Endothelial cell of umbilical vein (primary cell): Measurements from ENCODE around the gene FAM81A. TPM values are rescaled to one million over a fixed set of nuclear protein-coding genes. Genes with fewer than 3 reads are reported as not detected.
"Not testable (repeated sequence)": the region's sequence is repeated elsewhere in the genome, so short reads cannot be mapped to it uniquely, and the experiment has no call there.

Experiments used
- BruUV-seq: library from RNA; stranded (reverse); fragments of 400-500 nt; replicated peaks from 2 replicates; lab custom pipeline; 2021; lab: Mats Ljungman, UMichigan
- CTCF ChIA-PET: fragments of 300-600, 350-600 bp; sonication (Branson Sonifier 250); formaldehyde crosslinking; loops from one replicate; lab custom pipeline; 2021; ENCODE audit warnings: antibody characterized with exemption, inconsistent platforms; lab: Charles Lee
- POLR2A ChIA-PET: fragments of 300-600, 350-600 bp; sonication (Branson Sonifier 250); formaldehyde crosslinking; loops from one replicate; lab custom pipeline; 2021; ENCODE audit warnings: antibody characterized with exemption, inconsistent platforms; lab: Charles Lee
- DNase-seq: peaks from one replicate; pipeline ENCODE4 v3.0.0-alpha.2; 2011; ENCODE audit warnings: low read depth, low spot score
- FAIRE-seq: peaks from 2 replicates; lab custom pipeline; 2011; peaks lifted over from hg19 to GRCh38; lab: Jason Lieb, UNC
- H2AFZ ChIP-seq: 2 replicates; pipeline ENCODE4 v1.6.0; 2012; ENCODE audit warnings: low read depth, low read length, control low read depth, inconsistent platforms
- H3K27ac ChIP-seq: 2 replicates; pipeline ENCODE4 v1.5.1; 2011; ENCODE audit warnings: low read depth, mild to moderate bottlenecking, control low read depth, low read length, moderate library complexity; ENCODE audit not compliant: insufficient read depth
- H3K27me3 ChIP-seq, 2 experiments: 2 replicates each; pipeline versions ENCODE4 v1.6.0 to v1.6.1; 2011; ENCODE audit warnings: low read length in 2 of 2, mixed read lengths in 1 of 2; ENCODE audit not compliant: control insufficient read depth in 2 of 2, insufficient read depth in 2 of 2
- H3K36me3 ChIP-seq, 2 experiments: 2 replicates in 1 of 2; 3 replicates in 1 of 2; pipeline ENCODE4 v1.5.1; 2011; ENCODE audit warnings: low read length in 2 of 2, mild to moderate bottlenecking in 1 of 2, moderate library complexity in 1 of 2; ENCODE audit not compliant: control insufficient read depth in 2 of 2, insufficient read depth in 2 of 2; ENCODE audit errors: extremely low read depth in 1 of 2
- H3K4me1 ChIP-seq: 3 replicates; pipeline ENCODE4 v1.5.1; 2011; ENCODE audit warnings: mild to moderate bottlenecking, low read length; ENCODE audit not compliant: control insufficient read depth, insufficient read depth; ENCODE audit errors: extremely low read depth
- H3K4me2 ChIP-seq: 2 replicates; pipeline ENCODE4 v1.6.1; 2011; ENCODE audit warnings: low read length, control low read depth, mixed read lengths; ENCODE audit not compliant: insufficient read depth
- H3K4me3 ChIP-seq, 3 experiments: fragments of 200-600 bp in 1 of 3; sonication (generic), shearing (Covaris generic) in 1 of 3; replicated peaks in 1 of 3; 2 replicates each; pipeline ENCODE4 v1.5.1; 2011 to 2016; ENCODE audit warnings: control low read depth in 3 of 3, low read length in 3 of 3, mild to moderate bottlenecking in 2 of 3, inconsistent platforms in 1 of 3, low read depth in 1 of 3, moderate library complexity in 1 of 3; ENCODE audit not compliant: insufficient read depth in 1 of 3
- H3K79me2 ChIP-seq: 2 replicates; pipeline ENCODE4 v1.6.0; 2012; ENCODE audit warnings: low read length, inconsistent platforms; ENCODE audit not compliant: control insufficient read depth, insufficient read depth
- H3K9ac ChIP-seq: replicated peaks from 2 replicates; pipeline ENCODE3; 2011; ENCODE audit warnings: low read length, control low read depth; ENCODE audit not compliant: insufficient read depth; ENCODE audit errors: extremely low read depth
- H3K9me1 ChIP-seq: replicated peaks from 3 replicates; pipeline ENCODE4 v1.6.0; 2011; ENCODE audit warnings: mild to moderate bottlenecking, low read length; ENCODE audit not compliant: control insufficient read depth, insufficient read depth; ENCODE audit errors: extremely low read depth
- H3K9me3 ChIP-seq: replicated peaks from 2 replicates; pipeline ENCODE4 v1.5.1; 2012; ENCODE audit warnings: low read length, inconsistent platforms; ENCODE audit not compliant: control insufficient read depth, insufficient read depth
- H4K20me1 ChIP-seq: replicated peaks from 2 replicates; pipeline ENCODE3; 2011; ENCODE audit warnings: mild to moderate bottlenecking, low read length; ENCODE audit not compliant: control insufficient read depth, insufficient read depth; ENCODE audit errors: extremely low read depth
- EZH2 ChIP-seq: IDR thresholded peaks from 2 replicates; pipeline ENCODE4 v1.6.1; 2012; ENCODE audit warnings: borderline replicate concordance, low read depth, mild to moderate bottlenecking, moderate library complexity, low read length, inconsistent platforms; ENCODE audit not compliant: severe bottlenecking
- FOS ChIP-seq: IDR thresholded peaks from 2 replicates; pipeline ENCODE4 v1.6.1; 2011; ENCODE audit warnings: mild to moderate bottlenecking, low read length, moderate library complexity, borderline replicate concordance; ENCODE audit not compliant: insufficient read depth
- GATA2 ChIP-seq: IDR thresholded peaks from 2 replicates; pipeline ENCODE4 v1.7.0; 2011; ENCODE audit warnings: low read depth, mild to moderate bottlenecking, moderate library complexity, mixed read lengths, low read length; ENCODE audit not compliant: insufficient read length, insufficient read depth
- JUN ChIP-seq: IDR thresholded peaks from 2 replicates; pipeline ENCODE4 v1.6.1; 2011; ENCODE audit warnings: borderline replicate concordance, low read depth; ENCODE audit not compliant: insufficient read length, insufficient read depth
- MAX ChIP-seq: IDR thresholded peaks from 2 replicates; pipeline ENCODE4 v1.6.1; 2011; ENCODE audit not compliant: insufficient read depth, insufficient read length
- MYC ChIP-seq: IDR thresholded peaks from one replicate; pipeline ENCODE4 v1.6.1; 2011; ENCODE audit warnings: mild to moderate bottlenecking, low read depth, low read length
- POLR2A ChIP-seq: IDR thresholded peaks from 2 replicates; pipeline ENCODE4 v1.6.1; 2012; ENCODE audit warnings: low read depth, mild to moderate bottlenecking, control low read depth, low read length
- POLR2AphosphoS5 ChIP-seq: IDR thresholded peaks from 2 replicates; pipeline ENCODE4 v1.6.1; 2012; ENCODE audit warnings: low read depth, mild to moderate bottlenecking, control low read depth, low read length, moderate library complexity; ENCODE audit not compliant: insufficient read depth
- dilution Hi-C: fragments of 300-500 bp; cut with MboI; formaldehyde crosslinking; loops from one replicate; pipeline ENCODE4 v1.15.0; 2019; ENCODE audit warnings: low sequenced_read_pairs; ENCODE audit not compliant: extremely low pct_ligation_motif_present
- intact Hi-C: fragments of 100-400 bp; cut with micrococcal nuclease; formaldehyde crosslinking; loops from one replicate; pipeline ENCODE4 v1.10.0; 2022
- polyA plus RNA-seq, 4 experiments: library from polyadenylated mRNA; depleted of rRNA in 3 of 4; stranded (reverse) in 3 of 4; unstranded in 1 of 4; fragments of >200 nt; gene quantifications; 2 replicates each; pipeline versions ENCODE4 v1.2.1 to v1.2.3, GENCODE V29; 2011 to 2012; ENCODE audit warnings: missing spikeins in 1 of 4
- total RNA-seq: library from RNA; stranded (reverse); gene quantifications from 2 replicates; pipeline ENCODE4 v1.2.3, GENCODE V29; 2021
- TF ChIP-seq, protein P1 (sequence below), 2 donors: IDR thresholded peaks; 1 replicate in 1 of 2; 2 replicates in 1 of 2; pipeline ENCODE4 v1.5.1; 2011; ENCODE audit warnings: low read length in 2 of 2, mild to moderate bottlenecking in 2 of 2, moderate library complexity in 2 of 2, control low read depth in 1 of 2, inconsistent platforms in 1 of 2, low read depth in 1 of 2; ENCODE audit not compliant: insufficient read depth in 1 of 2; ENCODE audit errors: extremely low read depth in 1 of 2

FAM81A gene
- total and polyA plus RNA-seq, 2 donors (not counting 3 experiments of a cell fraction or from before 2014, with no cell fraction given), result 0.28 to 1.2 TPM

- FAIRE-seq, result no peak
- POLR2A ChIA-PET, result no interaction called here
These were observed 37.7 kb upstream of the FAM81A start for GRCh38 chr15:59400103-59400813.

DNA sequence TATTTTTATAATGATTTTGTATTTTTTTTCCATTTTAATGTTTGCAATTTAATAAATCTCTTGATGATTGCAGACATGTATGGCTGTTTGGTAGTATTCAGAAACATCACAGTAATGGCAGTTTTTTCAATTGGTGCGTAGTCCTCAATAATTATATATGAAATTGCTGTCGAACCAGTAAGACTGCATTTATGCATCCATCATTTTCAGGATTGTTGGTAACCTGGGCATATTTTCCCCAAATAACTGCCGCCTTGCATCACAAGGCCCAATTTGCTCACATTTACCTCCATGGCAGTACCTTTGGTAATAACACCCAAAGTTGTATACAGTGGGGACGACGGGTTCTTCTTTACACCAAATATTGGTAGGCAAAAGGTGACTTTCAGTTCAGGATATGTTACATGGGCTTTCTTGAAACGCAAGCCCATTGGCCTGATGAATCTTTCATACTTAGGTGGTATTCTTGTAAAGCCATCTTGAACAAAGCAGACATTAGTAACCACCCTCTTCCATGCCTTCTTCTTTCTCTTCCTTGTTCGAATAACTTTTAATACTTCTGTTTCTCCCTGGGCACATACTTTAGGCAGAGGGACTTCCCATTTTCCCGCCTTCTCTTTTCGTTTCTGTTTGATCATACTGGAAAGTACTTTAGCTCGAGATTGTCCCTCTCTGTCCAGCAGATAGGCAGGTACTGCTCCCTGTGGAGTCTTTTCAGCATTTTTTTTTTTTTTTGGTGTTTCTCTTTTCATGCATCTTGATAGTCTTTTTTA, 36.7 kb upstream of the FAM81A start:
- H3K9ac ChIP-seq, H2AFZ ChIP-seq, H3K4me2 ChIP-seq, H3K4me1 ChIP-seq, H3K9me3 ChIP-seq, H3K4me3 ChIP-seq, intact Hi-C loops, BruUV-seq, DNase-seq, H3K9me1 ChIP-seq, H3K36me3 ChIP-seq, POLR2A ChIA-PET, FAIRE-seq, dilution Hi-C loops, H4K20me1 ChIP-seq, H3K27ac ChIP-seq, CTCF ChIA-PET, H3K79me2 ChIP-seq: not testable (repeated sequence)
- peaks cover 8 to 11% of the 10 kb centered on the region in 2 experiments for H3K27me3 ChIP-seq

More at GRCh38 chr15:59400103-59400813, 37.7 kb upstream of the FAM81A start:
- Histone ChIP-seq H3K27me3 (peaks cover 11 to 12% of the 10 kb centered on the region in 2 experiments), H3K4me1 (no peaks in the 10 kb centered on the region), H3K4me2 (no peak overlapping the region), H3K79me2 (no peaks in the 10 kb centered on the region), H3K9me3 (no peaks in the 10 kb centered on the region), H3K27ac (no peak overlapping the region), H4K20me1 (no peaks in the 10 kb centered on the region), H3K4me3 (no peak overlapping the region), H2AFZ (no peak overlapping the region), H3K9me1 (no peaks in the 10 kb centered on the region), H3K9ac (no peak overlapping the region), H3K36me3 (no peaks in the 10 kb centered on the region)
- intact Hi-C loops, result no loop called here
- BruUV-seq, result no TSS peak
- no peak for DNase-seq
- dilution Hi-C loops, result no loop called here
- CTCF ChIA-PET, result no interaction called here
- TF ChIP-seq MYC, result no peak
- no peak for TF ChIP-seq POLR2A
- TF ChIP-seq, protein P1, sequence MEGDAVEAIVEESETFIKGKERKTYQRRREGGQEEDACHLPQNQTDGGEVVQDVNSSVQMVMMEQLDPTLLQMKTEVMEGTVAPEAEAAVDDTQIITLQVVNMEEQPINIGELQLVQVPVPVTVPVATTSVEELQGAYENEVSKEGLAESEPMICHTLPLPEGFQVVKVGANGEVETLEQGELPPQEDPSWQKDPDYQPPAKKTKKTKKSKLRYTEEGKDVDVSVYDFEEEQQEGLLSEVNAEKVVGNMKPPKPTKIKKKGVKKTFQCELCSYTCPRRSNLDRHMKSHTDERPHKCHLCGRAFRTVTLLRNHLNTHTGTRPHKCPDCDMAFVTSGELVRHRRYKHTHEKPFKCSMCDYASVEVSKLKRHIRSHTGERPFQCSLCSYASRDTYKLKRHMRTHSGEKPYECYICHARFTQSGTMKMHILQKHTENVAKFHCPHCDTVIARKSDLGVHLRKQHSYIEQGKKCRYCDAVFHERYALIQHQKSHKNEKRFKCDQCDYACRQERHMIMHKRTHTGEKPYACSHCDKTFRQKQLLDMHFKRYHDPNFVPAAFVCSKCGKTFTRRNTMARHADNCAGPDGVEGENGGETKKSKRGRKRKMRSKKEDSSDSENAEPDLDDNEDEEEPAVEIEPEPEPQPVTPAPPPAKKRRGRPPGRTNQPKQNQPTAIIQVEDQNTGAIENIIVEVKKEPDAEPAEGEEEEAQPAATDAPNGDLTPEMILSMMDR (IDR thresholded peaks at IDR 0.05; ENCODE audit: extremely low read depth in 1 of 2, insufficient read depth in 1 of 2, low read depth in 1 of 2, low read length in 2 of 2), result no peak
- no peak for TF ChIP-seq MAX
- TF ChIP-seq POLR2AphosphoS5, result no peak
- TF ChIP-seq FOS, result no peak
- no peak for TF ChIP-seq EZH2
- TF ChIP-seq GATA2, result no peak
- no peak for TF ChIP-seq JUN
